ENCODE results near the gene FANCC. TPM values are rescaled to one million over a fixed set of nuclear protein-coding genes. Genes with fewer than 3 reads are reported as not detected.

FANCC gene
- total and polyA plus RNA-seq, 11 donors: 2.4 to 6.2 (median 4.2) TPM

- no peak for TF ChIP-seq CTCF (IDR thresholded peaks at IDR 0.05)
- TF ChIP-seq POLR2A (IDR thresholded peaks at IDR 0.05): no peak
- Histone ChIP-seq H3K9me3 (no peaks in the 10 kb centered on the region), H3K4me1 (no peaks in the 10 kb centered on the region), H3K4me3 (no peak overlapping the region), H3K36me3 (no peaks in the 10 kb centered on the region), H3K27me3 (no peaks in the 10 kb centered on the region), H3K27ac (no peak overlapping the region)
- DNase-seq (no peak), ATAC-seq (peak in 2 of 4 donors; percentile 23 to 37)
- WGBS, 4 donors: 88 to 94% (median 93%) methylated on average over 14 of the region's 14 CpGs
- intact Hi-C loops (cut with DNase I): no loop called here
These were observed 179.8 kb downstream of the FANCC start for GRCh38 chr9:95137587-95138145.

- TF ChIP-seq CTCF (IDR thresholded peaks at IDR 0.05) (no peak), POLR2A (IDR thresholded peaks at IDR 0.05) (no peak)
- WGBS, 4 donors: 94 to 98% (median 96%) methylated on average over 10 of the region's 10 CpGs
- Histone ChIP-seq H3K4me3 (no peak overlapping the region), H3K4me1 (peaks cover 0 to 3% (median 0%) of the 10 kb centered on the region in 12 donors), H3K36me3 (no peaks in the 10 kb centered on the region), H3K9me3 (no peaks in the 10 kb centered on the region), H3K27me3 (no peaks in the 10 kb centered on the region), H3K27ac (no peak overlapping the region)
- ATAC-seq (no peak), DNase-seq (no peak)
- intact Hi-C loops (cut with DNase I): no loop called here
These were observed 181.8 kb downstream of the FANCC start for GRCh38 chr9:95135756-95136155.

GRCh38 chr9:95134457-95134881 is 183.0 kb downstream of the FANCC start:
- Histone ChIP-seq H3K27ac (no peak overlapping the region), H3K36me3 (no peaks in the 10 kb centered on the region), H3K4me3 (no peak overlapping the region), H3K9me3 (no peaks in the 10 kb centered on the region), H3K27me3 (no peaks in the 10 kb centered on the region), H3K4me1 (peaks cover 0 to 3% (median 0%) of the 10 kb centered on the region in 12 donors)
- intact Hi-C loops (cut with DNase I): loop anchor here in 4 of 10 donors (5.0 kb wide), 5 partner anchors 347 to 1083 kb away; no protein-coding TSS in a partner anchor
- no peak for TF ChIP-seq POLR2A (IDR thresholded peaks at IDR 0.05)
- no peak for TF ChIP-seq CTCF (IDR thresholded peaks at IDR 0.05)
- DNase-seq: no peak
- ATAC-seq: no peak
- 89 to 94% (median 92%) methylated on average over 9 of the region's 9 CpGs for WGBS, 4 donors

GRCh38 chr9:95133325-95133705 is 184.2 kb downstream of the FANCC start:
- Histone ChIP-seq H3K27me3 (no peaks in the 10 kb centered on the region), H3K9me3 (no peaks in the 10 kb centered on the region), H3K4me3 (no peak overlapping the region), H3K27ac (no peak overlapping the region), H3K36me3 (no peaks in the 10 kb centered on the region), H3K4me1 (peaks cover 0 to 3% (median 0%) of the 10 kb centered on the region in 12 donors)
- 90 to 94% (median 92%) methylated on average over 4 of the region's 4 CpGs for WGBS, 4 donors
- intact Hi-C loops (cut with DNase I): loop anchor here in 5 of 10 donors (2.0 to 5.0 kb wide), 6 partner anchors 346 to 1084 kb away; no protein-coding TSS in a partner anchor
- ATAC-seq (no peak), DNase-seq (no peak)
- no peak for TF ChIP-seq CTCF (IDR thresholded peaks at IDR 0.05)
- no peak for TF ChIP-seq POLR2A (IDR thresholded peaks at IDR 0.05)
